Astrocyte (in vitro differentiated cells and primary cell): ENCODE data around the gene OS9.

Source experiments
- EZH2 ChIP-seq: IDR thresholded peaks from 2 replicates; pipeline ENCODE4 v1.6.1; 2012; ENCODE audit warnings: mild to moderate bottlenecking, low read length, inconsistent platforms; ENCODE audit not compliant: insufficient read depth
- TF ChIP-seq, protein P1 (sequence below): IDR thresholded peaks from 2 replicates; pipeline ENCODE4 v1.5.1; 2011; ENCODE audit warnings: low read depth, mild to moderate bottlenecking, inconsistent platforms, low read length, moderate library complexity; ENCODE audit not compliant: insufficient read depth

DNA sequence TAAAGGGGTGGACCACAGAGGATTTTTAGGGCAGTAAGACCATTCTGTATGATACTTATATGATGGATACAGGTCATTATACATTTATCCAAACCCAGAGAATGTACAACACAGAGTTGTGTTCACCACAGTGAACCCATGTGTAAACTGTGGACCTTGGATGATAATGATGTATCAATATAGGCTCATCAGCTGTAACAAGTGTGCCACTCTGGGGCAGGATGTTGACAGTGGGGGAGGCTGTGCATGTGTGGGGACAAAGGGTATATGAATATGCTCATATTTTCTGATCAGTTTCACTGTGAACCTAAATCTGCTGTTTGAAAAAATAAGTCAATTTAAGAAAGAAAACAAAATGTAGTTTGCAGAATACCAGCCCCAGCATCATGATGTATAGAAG lies 14.2 kb upstream of the OS9 start:
- TF ChIP-seq, protein P1, sequence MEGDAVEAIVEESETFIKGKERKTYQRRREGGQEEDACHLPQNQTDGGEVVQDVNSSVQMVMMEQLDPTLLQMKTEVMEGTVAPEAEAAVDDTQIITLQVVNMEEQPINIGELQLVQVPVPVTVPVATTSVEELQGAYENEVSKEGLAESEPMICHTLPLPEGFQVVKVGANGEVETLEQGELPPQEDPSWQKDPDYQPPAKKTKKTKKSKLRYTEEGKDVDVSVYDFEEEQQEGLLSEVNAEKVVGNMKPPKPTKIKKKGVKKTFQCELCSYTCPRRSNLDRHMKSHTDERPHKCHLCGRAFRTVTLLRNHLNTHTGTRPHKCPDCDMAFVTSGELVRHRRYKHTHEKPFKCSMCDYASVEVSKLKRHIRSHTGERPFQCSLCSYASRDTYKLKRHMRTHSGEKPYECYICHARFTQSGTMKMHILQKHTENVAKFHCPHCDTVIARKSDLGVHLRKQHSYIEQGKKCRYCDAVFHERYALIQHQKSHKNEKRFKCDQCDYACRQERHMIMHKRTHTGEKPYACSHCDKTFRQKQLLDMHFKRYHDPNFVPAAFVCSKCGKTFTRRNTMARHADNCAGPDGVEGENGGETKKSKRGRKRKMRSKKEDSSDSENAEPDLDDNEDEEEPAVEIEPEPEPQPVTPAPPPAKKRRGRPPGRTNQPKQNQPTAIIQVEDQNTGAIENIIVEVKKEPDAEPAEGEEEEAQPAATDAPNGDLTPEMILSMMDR = no peak
- TF ChIP-seq EZH2 = no peak
